Stomach (tissue), 4 donors: Measurements from ENCODE around the gene MRPL14.

Experiments used
- EP300 ChIP-seq: sonication (generic); formaldehyde crosslinking; IDR thresholded peaks from one replicate; pipeline ENCODE4 v1.6.1; 2017; ENCODE audit warnings: antibody characterized with exemption
- POLR2A ChIP-seq, 4 donors: fragments of 450-650 bp; IDR thresholded peaks; one replicate each; pipeline ENCODE4 v1.6.1; 2016; ENCODE audit warnings: antibody characterized with exemption in 4 of 4, control low read depth in 2 of 4, mild to moderate bottlenecking in 1 of 4, moderate library complexity in 1 of 4
- POLR2AphosphoS5 ChIP-seq, 3 donors: sonication (generic); formaldehyde crosslinking; IDR thresholded peaks; one replicate each; pipeline ENCODE4 v1.6.1; 2016; ENCODE audit warnings: antibody characterized with exemption in 3 of 3
- TF ChIP-seq, protein P1 (sequence below), 7 experiments: fragments of 450-650 bp in 4 of 7; fragments of 200-600 bp in 3 of 7; sonication (generic) in 3 of 7; IDR thresholded peaks; one replicate each; pipeline ENCODE4 v1.5.1; 2016 to 2019; ENCODE audit warnings: antibody characterized with exemption in 7 of 7, control low read depth in 2 of 7, mild to moderate bottlenecking in 1 of 7

DNA sequence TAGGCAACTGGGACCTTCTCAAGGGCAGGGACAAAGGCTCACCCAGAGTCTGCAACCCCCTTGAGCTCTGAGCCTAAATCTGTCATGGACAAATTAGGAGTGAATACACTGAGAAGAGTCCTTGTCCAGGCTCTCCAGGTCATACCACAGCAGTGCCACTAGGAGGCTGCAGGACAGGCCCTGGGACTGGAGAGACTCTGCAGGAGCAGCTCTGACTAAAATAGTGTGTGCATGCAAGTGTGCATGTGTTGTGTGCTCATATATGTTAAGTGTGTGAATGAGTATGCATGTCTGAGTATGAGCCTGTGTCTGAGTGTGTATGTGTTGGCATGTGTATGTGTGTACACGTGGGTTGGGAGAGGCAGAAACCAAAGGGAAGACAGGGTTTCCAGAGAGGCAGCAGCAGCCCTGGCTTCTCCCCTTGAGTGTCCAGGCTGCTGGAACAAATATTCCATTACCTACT is 27.1 kb downstream of the MRPL14 start:
- TF ChIP-seq, protein P1, sequence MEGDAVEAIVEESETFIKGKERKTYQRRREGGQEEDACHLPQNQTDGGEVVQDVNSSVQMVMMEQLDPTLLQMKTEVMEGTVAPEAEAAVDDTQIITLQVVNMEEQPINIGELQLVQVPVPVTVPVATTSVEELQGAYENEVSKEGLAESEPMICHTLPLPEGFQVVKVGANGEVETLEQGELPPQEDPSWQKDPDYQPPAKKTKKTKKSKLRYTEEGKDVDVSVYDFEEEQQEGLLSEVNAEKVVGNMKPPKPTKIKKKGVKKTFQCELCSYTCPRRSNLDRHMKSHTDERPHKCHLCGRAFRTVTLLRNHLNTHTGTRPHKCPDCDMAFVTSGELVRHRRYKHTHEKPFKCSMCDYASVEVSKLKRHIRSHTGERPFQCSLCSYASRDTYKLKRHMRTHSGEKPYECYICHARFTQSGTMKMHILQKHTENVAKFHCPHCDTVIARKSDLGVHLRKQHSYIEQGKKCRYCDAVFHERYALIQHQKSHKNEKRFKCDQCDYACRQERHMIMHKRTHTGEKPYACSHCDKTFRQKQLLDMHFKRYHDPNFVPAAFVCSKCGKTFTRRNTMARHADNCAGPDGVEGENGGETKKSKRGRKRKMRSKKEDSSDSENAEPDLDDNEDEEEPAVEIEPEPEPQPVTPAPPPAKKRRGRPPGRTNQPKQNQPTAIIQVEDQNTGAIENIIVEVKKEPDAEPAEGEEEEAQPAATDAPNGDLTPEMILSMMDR (IDR thresholded peaks at IDR 0.05) = peak in 5 of 7 experiments; percentile 31 to 63 (median 41)
- no peak for TF ChIP-seq POLR2AphosphoS5 (IDR thresholded peaks at IDR 0.05)
- TF ChIP-seq POLR2A (IDR thresholded peaks at IDR 0.05) = no peak
- TF ChIP-seq EP300 = no peak
